Activated CD4-positive, CD25-positive, alpha-beta regulatory T cell (primary cell): Measurements from ENCODE around the gene ATG2B.

Experiments
- DNase-seq, 4 experiments: peaks; one replicate each; lab custom pipeline; 2025; lab: John Stamatoyannopoulos, UW

ATG2B gene, protein sequence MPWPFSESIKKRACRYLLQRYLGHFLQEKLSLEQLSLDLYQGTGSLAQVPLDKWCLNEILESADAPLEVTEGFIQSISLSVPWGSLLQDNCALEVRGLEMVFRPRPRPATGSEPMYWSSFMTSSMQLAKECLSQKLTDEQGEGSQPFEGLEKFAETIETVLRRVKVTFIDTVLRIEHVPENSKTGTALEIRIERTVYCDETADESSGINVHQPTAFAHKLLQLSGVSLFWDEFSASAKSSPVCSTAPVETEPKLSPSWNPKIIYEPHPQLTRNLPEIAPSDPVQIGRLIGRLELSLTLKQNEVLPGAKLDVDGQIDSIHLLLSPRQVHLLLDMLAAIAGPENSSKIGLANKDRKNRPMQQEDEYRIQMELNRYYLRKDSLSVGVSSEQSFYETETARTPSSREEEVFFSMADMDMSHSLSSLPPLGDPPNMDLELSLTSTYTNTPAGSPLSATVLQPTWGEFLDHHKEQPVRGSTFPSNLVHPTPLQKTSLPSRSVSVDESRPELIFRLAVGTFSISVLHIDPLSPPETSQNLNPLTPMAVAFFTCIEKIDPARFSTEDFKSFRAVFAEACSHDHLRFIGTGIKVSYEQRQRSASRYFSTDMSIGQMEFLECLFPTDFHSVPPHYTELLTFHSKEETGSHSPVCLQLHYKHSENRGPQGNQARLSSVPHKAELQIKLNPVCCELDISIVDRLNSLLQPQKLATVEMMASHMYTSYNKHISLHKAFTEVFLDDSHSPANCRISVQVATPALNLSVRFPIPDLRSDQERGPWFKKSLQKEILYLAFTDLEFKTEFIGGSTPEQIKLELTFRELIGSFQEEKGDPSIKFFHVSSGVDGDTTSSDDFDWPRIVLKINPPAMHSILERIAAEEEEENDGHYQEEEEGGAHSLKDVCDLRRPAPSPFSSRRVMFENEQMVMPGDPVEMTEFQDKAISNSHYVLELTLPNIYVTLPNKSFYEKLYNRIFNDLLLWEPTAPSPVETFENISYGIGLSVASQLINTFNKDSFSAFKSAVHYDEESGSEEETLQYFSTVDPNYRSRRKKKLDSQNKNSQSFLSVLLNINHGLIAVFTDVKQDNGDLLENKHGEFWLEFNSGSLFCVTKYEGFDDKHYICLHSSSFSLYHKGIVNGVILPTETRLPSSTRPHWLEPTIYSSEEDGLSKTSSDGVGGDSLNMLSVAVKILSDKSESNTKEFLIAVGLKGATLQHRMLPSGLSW (N-terminal part only)

DNA sequence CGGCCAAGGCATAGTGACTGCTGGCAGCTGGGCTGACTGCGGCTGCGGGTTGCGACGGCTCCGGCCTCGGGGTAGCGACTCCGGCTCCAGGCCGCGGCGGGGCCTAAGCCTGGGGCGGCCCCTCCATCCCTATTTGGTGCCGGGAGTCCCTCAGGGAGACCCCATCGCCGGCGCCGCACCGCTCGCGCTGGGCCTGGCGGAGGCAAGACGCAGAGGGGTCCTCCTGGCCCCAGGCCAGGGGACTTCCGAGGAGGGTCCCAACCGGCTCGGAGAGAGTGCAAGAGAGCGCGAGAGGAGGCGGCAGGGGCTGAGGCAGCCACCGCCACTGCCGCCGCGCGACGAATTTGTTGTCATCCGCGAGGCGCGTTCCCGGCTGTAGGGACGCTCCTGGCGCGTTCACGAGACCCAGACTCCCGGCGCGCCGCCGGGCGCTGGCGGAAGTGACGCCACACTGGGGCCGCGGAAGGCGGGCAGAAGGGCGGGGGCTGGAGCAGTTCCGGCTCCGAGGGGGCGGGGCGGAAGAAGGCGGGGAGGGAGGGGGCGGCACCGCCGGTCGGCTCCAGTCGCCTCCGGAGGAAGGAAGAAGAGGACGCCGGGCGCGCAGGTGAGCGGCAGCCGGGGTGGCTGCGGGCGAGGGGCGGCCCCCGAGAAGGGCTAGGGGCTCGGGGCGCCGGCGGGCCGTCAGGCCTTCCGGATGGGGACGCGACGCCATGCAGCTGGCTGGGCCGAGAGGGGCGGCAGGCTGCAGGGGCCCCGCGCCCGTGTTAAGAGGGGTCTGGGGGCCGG lies at the start of gene ATG2B, which contains the start of gene GSKIP:
Gene ATG2B (minus strand): TSS at position 377 of the 786 bp plus-strand sequence. CDS start 365 bp downstream, at position 12.
Gene GSKIP (plus strand): TSS at position 562 of the 786 bp plus-strand sequence. CDS start 18,722 bp downstream, outside the sequence.
- DNase-seq, result peak; percentile 96 to 98 (median 96)

DNA sequence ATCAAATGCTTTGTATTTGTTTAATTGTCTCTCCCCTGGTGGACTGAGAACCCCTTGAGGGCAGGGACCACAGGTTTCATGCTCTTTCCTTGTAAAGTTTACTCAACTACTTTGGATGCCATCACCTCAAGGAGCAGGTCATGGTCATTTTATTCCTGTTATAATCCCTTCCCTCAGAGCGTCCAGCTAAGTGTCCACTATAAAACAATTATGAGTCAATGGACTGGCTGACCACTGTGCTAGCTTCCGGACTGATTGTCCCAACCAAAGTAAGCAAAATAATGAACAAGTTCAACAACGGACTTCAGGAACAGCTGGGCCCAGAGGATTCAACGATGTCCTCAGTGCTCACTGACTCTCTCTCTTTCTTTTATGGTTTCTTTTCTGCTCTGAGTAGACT lies 47.0 kb upstream of the ATG2B start:
- no peak for DNase-seq

DNA sequence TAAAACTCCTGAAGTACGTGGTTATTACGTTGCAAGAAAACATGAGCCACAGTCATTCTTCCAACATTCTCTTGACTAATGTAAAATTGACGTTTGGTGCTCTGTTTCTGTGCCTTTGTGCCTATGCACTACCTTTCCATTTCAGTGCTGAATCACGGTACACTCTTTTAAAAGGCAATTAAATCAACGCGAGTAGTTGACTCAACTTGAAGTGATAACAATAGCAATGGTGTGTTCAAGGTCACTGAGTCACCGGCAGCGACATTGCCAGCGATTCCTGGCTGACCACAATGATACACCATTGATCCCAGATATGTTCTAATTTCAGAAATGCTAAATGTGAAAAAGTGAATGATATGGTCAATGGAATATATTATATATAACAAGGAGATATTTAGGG lies 46.6 kb upstream of the ATG2B start:
- no peak for DNase-seq

DNA sequence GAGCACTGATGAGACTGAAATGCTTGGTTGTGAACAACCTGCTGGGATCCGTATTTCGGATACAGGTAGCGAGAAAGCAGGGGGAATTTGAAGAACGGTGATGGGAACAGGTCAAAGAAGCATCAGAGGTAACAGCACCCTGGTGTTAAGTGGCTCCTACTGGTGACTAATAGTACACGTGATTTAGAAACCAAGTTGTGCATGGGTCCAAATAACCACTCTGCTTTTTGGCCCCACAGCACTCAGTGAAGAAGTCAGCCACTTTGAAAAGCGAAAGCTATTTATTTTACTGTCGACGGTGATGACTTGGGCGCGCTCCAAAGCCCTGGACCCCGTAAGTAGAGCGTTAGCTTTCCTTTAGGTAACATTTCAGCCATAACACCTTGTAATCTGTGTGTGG lies 45.5 kb upstream of the ATG2B start:
- no peak for DNase-seq

DNA sequence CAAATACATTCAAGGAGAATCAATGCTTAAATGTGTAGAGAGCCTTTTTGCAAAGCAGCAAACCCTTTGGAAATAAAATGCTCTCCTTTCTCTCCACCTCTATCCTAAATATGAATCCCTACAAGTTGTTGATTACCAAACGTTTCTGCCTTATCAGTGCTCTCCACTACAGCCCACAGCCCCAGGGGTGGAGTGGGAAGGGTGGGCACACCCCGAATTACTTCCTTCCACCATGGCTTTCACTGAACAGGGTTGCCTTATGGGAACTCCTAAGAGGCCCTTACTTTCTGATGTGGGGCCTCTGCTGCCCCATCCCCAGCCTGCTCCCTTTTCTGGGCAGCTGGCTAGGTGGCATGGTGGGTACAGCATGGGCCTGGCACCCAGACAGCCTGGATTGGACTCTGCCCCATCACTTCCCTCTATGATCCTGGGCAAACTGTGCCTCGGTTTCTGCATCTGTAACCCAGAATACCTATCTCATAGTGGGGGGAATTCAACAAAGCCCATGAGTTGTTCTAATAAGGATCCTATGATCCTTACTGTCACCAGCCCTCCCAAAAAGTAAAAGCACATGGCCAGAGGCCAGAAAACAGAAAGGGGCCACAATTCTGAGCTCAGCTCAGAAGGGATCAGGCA lies 44.9 kb upstream of the ATG2B start:
- DNase-seq, result no peak

DNA sequence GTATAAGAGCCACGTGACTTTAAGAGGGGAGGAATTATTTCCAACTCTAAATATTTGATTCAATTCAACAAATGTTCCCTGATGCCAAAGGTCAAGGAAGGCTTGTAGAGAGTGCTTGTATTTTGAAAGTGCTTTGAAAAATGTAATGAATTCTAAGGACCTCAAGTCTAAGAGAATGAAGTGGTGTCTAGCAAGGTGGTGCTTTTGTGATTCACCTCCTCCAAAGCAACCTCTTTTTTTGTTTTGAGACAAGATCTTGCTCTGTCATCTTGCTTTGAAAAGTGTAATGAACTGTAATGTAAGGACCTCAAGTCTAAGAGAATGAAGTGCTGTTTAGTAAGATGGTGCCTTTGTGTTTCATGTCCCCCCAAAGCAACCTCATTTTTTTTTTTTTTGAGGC lies 42.5 kb upstream of the ATG2B start:
- no peak for DNase-seq

DNA sequence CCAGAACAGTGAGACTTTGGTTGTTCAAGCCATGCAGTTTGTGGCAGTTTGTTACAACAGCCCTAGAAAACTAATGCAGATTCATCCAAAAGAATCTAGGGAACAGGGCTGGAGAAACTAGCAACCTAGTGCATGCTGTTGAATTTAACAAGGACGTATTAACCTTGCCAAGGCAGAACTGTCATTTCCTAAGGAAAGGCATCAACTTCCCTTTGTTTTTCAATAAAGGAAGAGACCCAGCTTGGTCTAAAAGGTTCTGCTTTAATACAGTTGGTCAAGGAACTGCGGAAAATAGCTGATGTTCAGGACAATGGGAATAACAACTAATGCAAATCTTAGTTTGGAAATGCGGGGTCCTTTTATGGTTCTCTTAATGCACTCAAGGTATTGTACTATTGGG lies 40.3 kb upstream of the ATG2B start:
- DNase-seq, result no peak

DNA sequence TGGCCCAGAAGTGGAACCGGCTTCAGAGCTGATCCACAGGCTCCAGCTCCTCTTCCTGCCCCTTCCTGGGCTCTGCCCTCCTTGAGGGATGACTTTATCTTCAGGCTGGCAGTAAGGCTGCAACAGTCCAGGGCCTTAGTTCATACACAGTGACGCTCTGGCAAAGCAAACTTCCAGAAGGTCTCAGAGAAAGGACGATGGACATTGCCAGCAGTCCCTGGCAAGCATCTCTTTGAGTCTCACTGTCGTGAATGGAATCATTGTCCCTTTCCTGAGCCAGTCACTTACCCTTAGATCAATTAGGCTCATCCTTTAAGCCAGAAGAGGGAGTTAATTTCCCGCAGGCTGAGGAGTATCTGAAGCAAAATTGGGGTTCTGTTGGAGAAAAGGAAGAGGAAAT lies 37.4 kb upstream of the ATG2B start:
- DNase-seq, result no peak

DNA sequence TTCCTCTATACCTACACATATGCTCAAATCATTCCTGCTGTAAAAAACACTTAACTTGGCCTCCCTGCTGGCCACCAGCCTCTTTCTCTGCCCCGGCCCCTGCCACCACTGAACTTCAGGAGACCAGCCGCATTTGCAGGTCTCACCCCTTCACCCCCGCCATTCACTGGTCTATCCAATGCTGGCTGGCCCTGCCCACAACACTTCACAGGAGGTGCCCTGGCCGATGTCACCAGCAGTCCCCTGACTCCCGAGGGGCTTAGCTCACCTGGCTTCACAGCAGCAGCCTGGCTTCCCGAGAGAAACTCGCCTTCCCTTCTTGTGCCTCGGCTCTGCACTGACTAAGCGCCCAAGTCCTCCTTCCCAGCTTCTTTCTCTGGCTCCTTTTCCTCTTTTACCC lies 36.3 kb upstream of the ATG2B start:
- no peak for DNase-seq

DNA sequence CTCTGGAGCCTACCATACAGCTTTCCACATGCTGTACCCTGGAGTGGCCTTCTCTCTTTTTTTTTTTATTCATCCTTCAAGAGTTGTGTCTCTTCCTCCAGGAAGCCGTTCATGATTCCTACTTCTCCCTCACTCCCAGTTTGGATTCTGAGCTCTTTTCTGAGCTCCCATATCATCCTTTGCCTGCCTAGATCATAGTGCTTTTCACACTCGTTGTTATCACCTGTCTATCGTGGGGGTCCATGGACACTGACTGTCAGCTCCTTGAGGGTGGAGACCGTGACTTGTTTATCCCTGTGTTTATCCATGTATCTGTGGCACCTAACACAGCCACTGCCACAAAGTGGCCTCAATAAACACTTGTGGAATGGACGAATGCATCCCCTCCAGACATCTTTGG lies 35.8 kb upstream of the ATG2B start:
- no peak for DNase-seq

DNA sequence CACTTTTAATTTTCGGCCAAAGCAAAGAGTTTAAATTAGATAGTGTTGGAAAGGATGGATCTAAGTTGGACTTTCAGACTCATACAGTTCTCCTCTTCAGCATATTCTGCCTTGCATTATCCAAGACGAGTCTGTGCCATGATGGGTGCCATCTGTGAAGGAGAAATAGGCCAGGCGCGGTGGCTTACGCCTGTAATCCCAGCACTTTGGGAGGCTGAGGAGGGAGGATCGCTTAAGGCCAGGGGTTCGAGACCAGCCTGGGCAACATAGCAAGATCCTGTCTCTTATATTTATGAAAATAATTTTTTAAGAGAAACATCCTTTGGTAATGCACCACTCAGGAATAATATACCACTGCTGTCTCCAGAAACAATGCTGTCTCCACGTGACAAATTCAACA lies 35.3 kb upstream of the ATG2B start:
- no peak for DNase-seq

DNA sequence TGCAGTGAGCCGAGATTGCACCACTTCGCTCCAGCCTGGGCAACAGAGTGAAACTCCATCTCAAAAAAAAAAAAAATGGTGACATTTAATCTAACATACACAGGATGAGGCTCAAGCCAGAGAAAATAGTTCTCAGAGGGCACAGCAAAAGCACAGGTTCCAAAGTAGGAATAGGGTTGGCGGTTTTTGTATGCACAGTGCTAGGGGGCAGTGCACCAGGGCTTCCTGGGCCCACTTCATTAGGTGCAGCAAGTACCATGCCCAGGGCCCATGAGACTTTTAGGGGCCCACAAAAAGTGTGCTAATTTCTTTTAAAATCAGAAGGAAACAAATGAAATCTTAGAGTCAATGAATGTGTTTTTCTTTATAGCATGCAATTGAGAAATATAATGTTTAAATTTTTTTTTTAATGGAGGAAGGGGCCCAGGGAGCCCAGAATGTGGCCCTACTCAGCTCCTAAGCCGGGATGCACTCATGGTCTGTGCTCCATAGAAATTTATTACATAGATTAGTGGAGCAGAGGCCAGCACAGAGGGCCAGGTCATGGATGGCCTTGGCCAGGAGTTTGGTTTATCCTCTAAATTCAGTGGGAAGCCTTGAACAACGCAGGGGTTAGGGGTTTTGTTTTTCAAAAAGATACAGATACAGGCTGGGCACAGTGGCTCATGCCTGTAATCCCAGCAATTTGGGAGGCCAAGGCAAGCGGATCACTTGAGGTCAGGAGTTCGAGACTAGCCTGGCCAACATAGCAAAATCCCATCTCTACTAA lies 31.1 kb upstream of the ATG2B start:
- no peak for DNase-seq

DNA sequence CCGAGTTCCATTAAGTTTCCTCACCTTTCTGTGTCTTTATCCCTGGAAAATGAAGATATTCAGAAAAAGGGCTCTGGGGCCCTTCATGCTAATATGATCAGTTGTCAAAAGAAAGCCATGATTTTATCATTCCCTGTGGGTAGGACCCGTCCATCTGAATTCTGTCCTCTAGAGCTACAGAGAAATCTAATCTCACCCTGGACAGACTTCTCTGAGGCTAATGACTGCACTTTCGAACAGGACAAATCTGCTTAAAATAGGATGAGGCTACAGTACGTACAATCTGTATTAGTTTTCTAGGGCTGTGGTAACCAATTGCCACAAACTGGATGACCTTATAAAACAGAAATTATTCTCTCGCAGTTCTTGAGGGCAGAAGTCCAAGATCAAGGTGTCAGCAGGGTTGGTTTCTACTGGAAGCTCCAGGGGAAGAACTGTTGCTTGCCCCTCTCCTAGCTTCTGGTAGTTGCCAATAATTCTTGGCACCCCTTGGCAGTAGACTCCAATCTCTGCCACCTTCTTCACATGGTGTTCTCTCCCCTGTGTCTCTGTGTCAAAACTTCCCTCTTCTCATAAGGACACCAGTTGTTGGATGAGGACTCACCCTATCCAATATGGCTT lies 30.0 kb upstream of the ATG2B start:
- no peak for DNase-seq

DNA sequence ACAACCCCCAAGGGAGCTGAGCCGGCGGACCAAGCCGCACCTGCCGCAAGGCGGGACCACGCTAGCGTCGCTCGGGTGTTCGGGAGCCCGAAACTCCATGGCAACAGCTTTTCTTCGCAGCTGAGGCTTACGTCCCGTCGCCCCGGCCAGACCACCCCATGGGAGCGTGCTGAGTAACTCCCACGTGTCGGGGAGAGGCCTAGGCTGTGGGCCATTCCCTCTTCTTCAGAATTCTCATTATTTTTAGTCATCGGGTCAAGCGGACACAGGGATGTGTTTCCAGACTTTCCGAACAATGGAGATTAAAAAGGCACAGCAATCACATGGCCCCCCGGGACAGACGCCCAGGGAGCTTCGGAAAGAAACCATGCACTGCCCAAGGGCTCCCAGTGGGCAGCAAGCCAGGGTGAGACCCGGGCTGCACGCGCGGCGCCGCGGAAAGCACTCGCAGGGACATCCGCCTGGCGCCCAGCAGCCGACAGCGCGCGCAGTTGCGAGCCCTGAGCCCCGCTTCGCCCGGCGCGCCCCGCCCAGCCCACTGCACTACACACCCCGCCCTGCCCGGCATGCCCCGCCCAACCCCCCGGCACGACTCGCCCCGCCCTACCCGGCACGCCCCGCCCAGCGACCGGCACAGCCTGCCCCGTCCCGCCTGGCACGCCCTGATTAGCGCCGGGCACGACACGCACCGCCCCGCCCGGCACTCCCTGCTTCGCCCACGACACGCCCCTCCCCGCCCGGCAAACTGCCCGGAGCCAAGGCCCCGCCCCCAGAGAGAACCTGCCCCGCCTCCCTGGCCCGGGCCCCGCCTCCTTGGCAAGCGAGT lies 28.4 kb upstream of the ATG2B start:
- DNase-seq, result peak; percentile 100

DNA sequence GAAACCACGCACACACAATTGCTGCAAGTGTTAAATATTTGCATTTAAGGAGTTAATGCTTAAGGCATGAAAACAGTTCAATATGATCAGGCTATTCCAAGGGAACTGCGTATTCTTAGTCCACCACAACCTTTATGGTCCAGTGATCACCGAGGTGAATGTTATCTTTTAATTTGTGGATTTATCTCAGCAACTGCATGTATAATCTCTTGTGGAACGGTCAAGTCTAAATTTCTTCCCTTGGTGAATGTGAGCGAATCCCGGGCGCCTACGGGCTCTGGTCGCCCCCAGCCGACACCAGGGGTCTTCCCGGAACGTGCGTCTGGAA lies 27.8 kb upstream of the ATG2B start:
- no peak for DNase-seq

DNA sequence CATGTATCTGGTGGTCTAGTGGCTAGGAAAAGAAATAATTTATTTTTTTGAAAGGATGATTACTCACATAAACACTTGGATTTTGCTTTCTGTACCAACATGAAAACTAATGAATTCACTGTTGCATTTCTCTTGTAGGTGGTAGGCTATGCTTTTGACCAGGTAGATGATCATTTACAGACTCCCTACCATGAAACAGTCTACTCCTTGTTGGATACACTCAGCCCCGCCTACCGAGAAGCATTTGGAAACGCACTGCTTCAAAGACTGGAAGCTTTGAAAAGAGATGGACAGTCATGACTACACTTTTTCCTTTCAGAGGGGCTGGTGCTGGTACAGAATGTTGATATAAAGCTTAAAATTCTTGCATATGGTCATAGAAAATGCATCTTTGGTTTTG lies 22.2 kb upstream of the ATG2B start:
- no peak for DNase-seq

DNA sequence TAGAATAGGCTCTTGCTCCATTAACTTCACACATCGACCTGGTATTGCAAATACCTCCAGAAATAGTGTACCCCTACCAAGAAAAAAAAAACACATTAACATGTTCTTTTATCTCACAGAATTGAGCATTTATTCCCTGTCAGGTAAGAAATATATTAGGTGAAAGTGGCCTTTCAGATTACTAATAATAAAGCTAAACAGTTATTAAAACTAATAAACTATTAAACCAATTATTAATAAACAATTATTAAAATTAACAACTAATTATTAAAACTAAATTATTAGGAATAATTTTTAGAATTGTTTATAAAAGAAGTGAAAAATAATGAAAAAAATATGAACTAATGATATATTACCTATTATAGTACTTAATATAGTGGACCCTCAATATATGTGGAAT lies 21.6 kb upstream of the ATG2B start:
- DNase-seq, result no peak

DNA sequence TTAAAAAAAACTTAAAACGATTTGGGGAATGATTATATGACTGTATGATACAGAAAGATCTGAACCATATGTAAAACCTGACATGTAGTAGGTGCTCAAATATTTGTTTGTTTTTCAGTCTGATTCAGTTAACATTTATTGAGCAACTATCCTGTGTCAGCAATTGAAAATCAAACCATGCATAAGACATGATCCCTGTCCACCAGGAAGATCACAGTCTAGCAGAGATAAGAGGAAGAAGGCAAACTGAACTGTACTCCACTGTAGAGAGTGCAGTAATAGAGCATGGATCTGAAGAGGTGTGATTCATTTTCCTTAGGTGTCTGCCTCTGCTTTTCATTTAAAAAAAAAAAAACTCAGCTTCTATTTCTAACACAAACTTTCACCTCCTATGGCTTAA lies 20.9 kb upstream of the ATG2B start:
- no peak for DNase-seq

DNA sequence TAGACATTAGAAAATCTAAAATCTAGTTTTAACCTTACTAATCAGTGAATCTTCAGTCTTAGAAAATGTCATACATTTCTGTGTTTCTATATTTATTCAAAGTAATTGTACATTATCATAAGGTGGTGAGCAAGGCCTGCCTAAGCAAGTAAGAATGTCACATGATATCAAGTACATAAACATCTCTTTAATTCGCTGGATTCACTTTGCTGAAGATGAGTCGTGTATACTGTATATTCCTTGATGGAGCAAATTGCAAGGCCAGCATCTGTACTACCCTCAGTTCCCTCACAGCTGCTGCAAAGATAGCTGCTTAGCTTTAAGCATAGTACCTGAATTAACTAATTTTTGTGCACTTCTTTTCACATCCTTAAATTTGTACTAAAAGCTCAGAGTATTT lies 20.3 kb upstream of the ATG2B start:
- DNase-seq, result no peak
